A549 (cell line): ENCODE results near the gene COG6. TPM values are rescaled to one million over a fixed set of nuclear protein-coding genes. Genes with fewer than 3 reads are reported as not detected.

ENCODE experiments used
- ATAC-seq, 2 experiments: fragments of 200-7000 bp in 1 of 2; fragments of >200 bp in 1 of 2; cut with Nextera tagmentation in 1 of 2; cut with Tn5 transposase in 1 of 2; 3 replicates each; pipeline versions ENCODE4 v1.8.0 to v1.9.1; 2018 to 2020; ENCODE audit warnings: mild to moderate bottlenecking in 1 of 2, moderate library complexity in 1 of 2
- CTCF ChIA-PET: fragments of 300-600 bp; sonication (Branson Sonifier 250); formaldehyde crosslinking; extraction: SDS; loops from one replicate; lab custom pipeline; 2021; ENCODE audit warnings: antibody characterized with exemption, inconsistent platforms; lab: Yijun Ruan, JAX
- POLR2A ChIA-PET: fragments of 350-600 bp; formaldehyde crosslinking; extraction: SDS; loops from one replicate; lab custom pipeline; 2021; ENCODE audit warnings: antibody characterized with exemption, inconsistent platforms; lab: Yijun Ruan, JAX
- DNase-seq, 2 experiments: peaks; one replicate each; pipeline versions ENCODE4 v3.0.0 to v3.0.0-alpha.2; 2011 to 2016; ENCODE audit warnings: low read depth in 1 of 2, low spot score in 1 of 2
- FAIRE-seq: peaks from 2 replicates; lab custom pipeline; 2011; peaks lifted over from hg19 to GRCh38; lab: Jason Lieb, UNC
- H3K27ac ChIP-seq, 2 experiments: fragments of >200 bp; sonication (Bioruptor Twin); formaldehyde crosslinking; 3 replicates each; pipeline ENCODE4 v1.5.1; 2016 to 2017
- H3K4me1 ChIP-seq: fragments of >200 bp; sonication (Bioruptor Twin); formaldehyde crosslinking; 3 replicates; pipeline ENCODE4 v1.6.1; 2016
- H3K4me2 ChIP-seq: fragments of >200 bp; sonication (Bioruptor Twin); formaldehyde crosslinking; 3 replicates; pipeline ENCODE4 v1.6.1; 2016
- H3K4me3 ChIP-seq: fragments of >200 bp; sonication (Bioruptor Twin); formaldehyde crosslinking; 3 replicates; pipeline ENCODE4 v1.5.1; 2016
- H3K9me3 ChIP-seq: fragments of >200 bp; sonication (Bioruptor Twin); formaldehyde crosslinking; 3 replicates; pipeline ENCODE4 v1.6.1; 2016
- BCL3 ChIP-seq: fragments of >200 bp; sonication (Bioruptor Twin); formaldehyde crosslinking; IDR thresholded peaks from 3 replicates; pipeline ENCODE4 v1.6.1; 2016
- CBX8 ChIP-seq: fragments of 200-600 bp; sonication (generic); IDR thresholded peaks from 2 replicates; pipeline ENCODE4 v1.6.1; 2016
- CEBPB ChIP-seq, 2 experiments: fragments of >200 bp in 1 of 2; sonication (Bioruptor Twin) in 1 of 2; formaldehyde crosslinking in 1 of 2; IDR thresholded peaks; 2 replicates each; pipeline ENCODE4 v1.6.1; 2012 to 2016
- EHF ChIP-seq: fragments of 250-450 bp; sonication (Bioruptor Pico); IDR thresholded peaks from 2 replicates; pipeline ENCODE4 v1.5.0; 2020; ENCODE audit warnings: mild to moderate bottlenecking
- FOXS1 ChIP-seq: fragments of 250-450 bp; sonication (Bioruptor Pico); IDR thresholded peaks from 2 replicates; pipeline ENCODE4 v1.5.0; 2020; ENCODE audit warnings: mild to moderate bottlenecking, moderate library complexity
- HES2 ChIP-seq: fragments of >200 bp; sonication (Bioruptor Twin); formaldehyde crosslinking; IDR thresholded peaks from 2 replicates; pipeline ENCODE4 v1.6.1; 2016
- KDM1A ChIP-seq: fragments of 200-600 bp; sonication (generic); IDR thresholded peaks from 2 replicates; pipeline ENCODE4 v1.6.1; 2016; ENCODE audit warnings: low read depth, mild to moderate bottlenecking
- NPAS2 ChIP-seq: fragments of 250-450 bp; sonication (Bioruptor Pico); IDR thresholded peaks from 2 replicates; pipeline ENCODE4 v1.8.0; 2022; ENCODE audit warnings: mild to moderate bottlenecking, moderate library complexity, borderline replicate concordance
- PBX3 ChIP-seq: IDR thresholded peaks from 2 replicates; pipeline ENCODE4 v1.6.1; 2012
- RAD21 ChIP-seq, 2 experiments: fragments of >200 bp in 1 of 2; sonication (Bioruptor Twin) in 1 of 2; formaldehyde crosslinking in 1 of 2; IDR thresholded peaks in 1 of 2; conservative IDR thresholded peaks in 1 of 2; 2 replicates in 1 of 2; 3 replicates in 1 of 2; pipeline ENCODE4 v1.6.1; 2012 to 2018; ENCODE audit warnings: inconsistent platforms in 1 of 2
- RCOR1 ChIP-seq: fragments of 150-350 bp; IDR thresholded peaks from 2 replicates; pipeline ENCODE4 v1.6.1; 2014; ENCODE audit warnings: antibody characterized with exemption, low read length, low read depth
- REST ChIP-seq: fragments of 200-600 bp; sonication (generic); IDR thresholded peaks from 2 replicates; pipeline ENCODE4 v1.6.1; 2016; ENCODE audit warnings: antibody characterized with exemption, mild to moderate bottlenecking, moderate library complexity
- ZSCAN20 ChIP-seq: fragments of 250-450 bp; sonication (Bioruptor Pico); IDR thresholded peaks from 2 replicates; pipeline ENCODE4 v1.8.0; 2022; ENCODE audit warnings: mild to moderate bottlenecking, moderate library complexity
- WGBS: methylation state at CpG from one replicate; pipeline ENCODE4 v1.1.6; 2017; ENCODE audit errors: missing lambda C conversion rate; 5-methylcytosine and 5-hydroxymethylcytosine counted together
- polyA plus RNA-seq, 4 experiments: library from polyadenylated mRNA; depleted of rRNA in 3 of 4; stranded (reverse); fragments of >200 nt; fragmentation: RNase III in 1 of 4; extraction: RNeasy Plus Mini Kit Qiagen cat#74134 plus additional on column Dnase treatment in 1 of 4; gene quantifications; 2 replicates in 3 of 4; 3 replicates in 1 of 4; pipeline ENCODE4 v1.2.3, GENCODE V29; 2011 to 2017

COG6 gene
- polyA plus RNA-seq, 2 of the 4 experiments (the other 2 are of a cell fraction) = 8.8 to 22.0 TPM

GRCh38 chr13:39777527-39778061 is 122.1 kb downstream of the COG6 start:
- FAIRE-seq = no peak
- peak; percentile 8 to 58 for DNase-seq
- TF ChIP-seq RAD21 (conservative IDR thresholded peaks at IDR 0.05 in 1 of 2, IDR thresholded peaks at IDR 0.05 in 1 of 2) = peak in 1 of 2 experiments; percentile 32; a peak in 1 of 5 replicates
- TF ChIP-seq CEBPB (IDR thresholded peaks at IDR 0.05) = peak in 1 of 2 experiments; percentile 69; a peak in 2 of 4 replicates
- no peak for TF ChIP-seq CBX8
- CTCF ChIA-PET = interaction anchor here (1.0 to 2.2 kb wide), 4 partner anchors 12 to 904 kb away, joined by 4 read pairs; no protein-coding TSS in a partner anchor
- no peak overlapping the region for H3K4me2 ChIP-seq
- peak overlapping the region in 1 of 2 experiments; percentile 65; a peak in 2 of 6 replicates for H3K27ac ChIP-seq
- WGBS = 67% methylated on average over 2 of the region's 2 CpGs
- no peak overlapping the region for H3K4me3 ChIP-seq
- H3K9me3 ChIP-seq = no peaks in the 10 kb centered on the region
- POLR2A ChIA-PET = no interaction called here
- peak; percentile 78 to 90 for ATAC-seq
- peaks cover 7% of the 10 kb centered on the region; the same call in 2 of the 3 replicates for H3K4me1 ChIP-seq

- Histone ChIP-seq H3K9me3 (no peaks in the 10 kb centered on the region), H3K4me2 (no peak overlapping the region), H3K4me1 (peaks cover 7% of the 10 kb centered on the region; the same call in 2 of the 3 replicates), H3K4me3 (no peak overlapping the region), H3K27ac (no peak overlapping the region)
- CTCF ChIA-PET = no interaction called here
- POLR2A ChIA-PET = no interaction called here
- ATAC-seq (no peak), DNase-seq (no peak), FAIRE-seq (no peak)
- TF ChIP-seq PBX3 = no peak
- 28% methylated on average over 7 of the region's 8 CpGs for WGBS
Measured at GRCh38 chr13:39779337-39780265, 124.1 kb downstream of the COG6 start.

GRCh38 chr13:39780711-39781110 is 125.2 kb downstream of the COG6 start:
- peaks cover 7% of the 10 kb centered on the region; the same call in 2 of the 3 replicates for H3K4me1 ChIP-seq
- POLR2A ChIA-PET = no interaction called here
- DNase-seq = no peak
- no peak for FAIRE-seq
- no peak overlapping the region for H3K4me3 ChIP-seq
- H3K9me3 ChIP-seq = no peaks in the 10 kb centered on the region
- ATAC-seq = no peak
- WGBS = 47% methylated on average over 6 of the region's 6 CpGs
- H3K27ac ChIP-seq = no peak overlapping the region
- TF ChIP-seq RCOR1 (no peak), EHF (CRISPR knock-in tag) (no peak), BCL3 (no peak), REST (no peak)
- CTCF ChIA-PET = interaction anchor here (0.9 kb wide), 1 partner anchor 162 kb away, joined by 3 read pairs; no protein-coding TSS in a partner anchor
- H3K4me2 ChIP-seq = no peak overlapping the region

- H3K4me2 ChIP-seq = no peak overlapping the region
- no peak for FAIRE-seq
Measured at GRCh38 chr13:39781381-39781780, 125.9 kb downstream of the COG6 start.

More at GRCh38 chr13:39781381-39781780, 125.9 kb downstream of the COG6 start:
- H3K27ac ChIP-seq = no peak overlapping the region
- POLR2A ChIA-PET = no interaction called here
- CTCF ChIA-PET = no interaction called here
- H3K9me3 ChIP-seq = no peaks in the 10 kb centered on the region
- ATAC-seq (no peak), DNase-seq (no peak)
- 77% methylated on average over 2 of the region's 2 CpGs for WGBS
- H3K4me3 ChIP-seq = no peak overlapping the region
- peaks cover 7% of the 10 kb centered on the region; the same call in 2 of the 3 replicates for H3K4me1 ChIP-seq
- no peak for TF ChIP-seq CBX8
- TF ChIP-seq FOXS1 = no peak
- no peak for TF ChIP-seq NPAS2
- no peak for TF ChIP-seq KDM1A
- TF ChIP-seq HES2 = no peak
- TF ChIP-seq ZSCAN20 (CRISPR knock-in tag) = no peak
